ENCODE data around the gene FOXR1.
"Not testable (repeated sequence)": the region's sequence is repeated elsewhere in the genome, so short reads cannot be mapped to it uniquely, and the experiment has no call there.

The FOXR1 gene

DNA sequence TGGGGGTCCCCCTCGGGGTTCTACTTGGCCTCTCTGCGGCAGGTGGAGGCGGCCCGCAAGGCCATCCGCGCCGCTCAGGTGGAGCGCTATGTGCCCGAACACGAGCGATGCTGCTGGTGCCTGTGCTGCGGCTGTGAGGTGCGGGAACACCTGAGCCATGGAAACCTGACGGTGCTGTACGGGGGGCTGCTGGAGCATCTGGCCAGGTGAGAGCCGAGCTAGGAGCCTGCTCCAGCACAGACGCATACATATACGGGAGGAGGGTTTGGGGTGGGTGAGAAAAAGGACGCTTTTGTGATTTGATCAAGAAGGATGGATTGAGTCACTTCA lies 26.8 kb downstream of the FOXR1 start:
- DNase-seq, result no peak

DNA sequence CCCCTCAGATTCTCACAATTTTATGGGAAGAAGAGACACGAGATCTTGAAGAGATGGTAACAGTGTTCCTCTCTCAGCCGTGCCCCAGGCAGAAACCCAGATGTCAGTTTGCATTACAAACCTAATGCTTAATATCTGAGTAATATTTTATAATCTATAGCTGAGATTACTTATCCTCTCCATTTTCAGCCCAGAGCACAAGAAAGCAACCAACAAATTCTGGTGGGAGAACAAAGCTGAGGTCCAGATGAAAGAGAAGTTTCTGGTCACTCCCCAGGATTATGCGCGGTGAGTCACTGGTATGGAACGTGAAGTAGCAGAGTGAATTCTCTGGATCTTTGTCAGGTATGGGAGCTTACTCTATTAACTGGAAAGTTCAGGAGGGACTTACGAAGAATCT lies 27.3 kb downstream of the FOXR1 start:
- DNase-seq, result no peak

DNA sequence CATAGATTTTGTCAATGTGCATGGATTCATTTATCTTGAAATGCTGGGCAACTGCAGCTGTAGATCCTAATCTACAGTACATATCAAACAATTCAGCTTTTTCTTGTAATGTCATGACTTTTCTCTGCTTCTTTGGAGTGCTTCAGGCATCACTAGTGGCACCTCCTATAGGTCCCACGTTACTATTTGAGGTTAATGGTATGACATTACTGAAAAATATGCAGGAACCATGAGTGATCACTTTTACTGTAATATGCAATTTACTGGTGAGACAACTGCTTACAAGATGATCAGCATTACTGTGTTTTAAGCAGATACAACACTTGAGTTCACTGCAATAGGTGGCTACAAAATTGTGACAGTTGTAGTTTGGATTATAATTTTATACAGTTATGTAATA lies 29.3 kb downstream of the FOXR1 start:
- no peak for DNase-seq

DNA sequence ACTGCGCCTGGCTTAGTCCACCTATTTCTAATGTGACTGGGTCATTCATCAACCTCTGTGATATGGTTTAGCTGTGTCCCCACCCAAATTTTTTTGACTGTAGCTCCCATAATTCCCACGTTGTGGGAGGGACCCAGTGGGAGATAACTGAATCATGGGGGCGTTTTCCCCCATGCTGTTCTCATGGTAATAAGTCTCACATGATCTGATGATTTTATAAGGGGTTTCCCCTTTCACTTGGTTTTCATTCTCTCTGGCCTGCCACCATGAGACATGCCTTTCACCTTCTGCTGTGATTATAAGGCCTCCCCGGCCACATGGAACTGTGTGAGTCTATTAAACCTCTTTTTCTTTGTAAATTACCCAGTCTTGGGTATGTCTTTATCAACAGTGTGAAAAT lies 35.1 kb downstream of the FOXR1 start:
- DNase-seq, result no peak

DNA sequence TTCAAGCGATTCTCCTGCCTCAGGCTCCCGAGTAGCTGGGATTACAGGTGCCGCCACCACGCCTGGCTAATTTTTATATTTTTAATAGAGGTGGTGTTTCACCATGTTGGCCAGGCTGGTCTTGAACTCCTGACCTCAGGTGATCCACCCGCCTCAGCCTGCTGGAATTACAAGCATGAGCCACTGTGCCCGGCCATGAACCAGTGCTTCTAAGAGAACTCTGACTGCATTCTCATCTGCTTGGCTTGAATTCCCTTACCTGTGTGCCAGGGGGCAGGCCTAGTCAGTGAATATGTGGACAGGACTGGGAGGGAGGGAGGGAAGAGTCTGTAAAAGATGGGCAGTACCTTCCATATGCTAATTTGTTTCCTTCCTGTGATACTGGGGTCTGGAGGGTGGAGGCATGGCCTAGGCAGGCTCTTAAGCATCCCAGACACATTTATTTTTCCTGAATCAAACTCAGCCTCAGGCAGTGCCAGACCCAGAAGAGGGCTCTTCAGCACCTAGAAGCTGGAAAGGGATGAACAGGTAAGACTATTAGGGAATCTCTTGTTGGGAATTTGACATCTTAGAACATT lies 40.0 kb downstream of the FOXR1 start:
- no peak for DNase-seq

DNA sequence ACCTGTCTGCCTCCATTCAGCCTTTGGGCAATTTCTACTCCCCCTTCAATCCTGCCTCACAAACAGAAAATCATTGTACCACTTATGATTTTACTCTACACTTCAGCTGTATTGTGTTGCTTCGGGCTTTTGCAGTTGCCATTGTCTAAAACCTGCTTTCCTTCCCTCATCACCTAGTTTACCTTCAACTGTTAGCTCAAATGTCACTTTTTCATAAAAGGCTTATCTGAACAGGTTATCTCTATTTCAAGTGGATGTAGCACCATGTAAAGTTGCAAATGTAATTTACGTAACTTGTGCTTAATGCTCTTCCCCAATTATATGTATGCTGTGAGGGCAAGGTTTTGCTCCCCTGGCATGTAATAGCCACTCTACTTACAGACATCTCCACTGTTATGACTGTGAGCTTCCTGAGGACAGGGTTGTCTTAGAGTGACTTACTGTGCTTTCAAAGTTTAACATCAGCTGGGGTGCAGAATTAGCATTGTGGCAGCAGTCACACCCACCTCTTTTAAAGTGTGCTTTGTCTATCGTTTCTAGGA lies 41.1 kb downstream of the FOXR1 start:
- DNase-seq, result no peak

DNA sequence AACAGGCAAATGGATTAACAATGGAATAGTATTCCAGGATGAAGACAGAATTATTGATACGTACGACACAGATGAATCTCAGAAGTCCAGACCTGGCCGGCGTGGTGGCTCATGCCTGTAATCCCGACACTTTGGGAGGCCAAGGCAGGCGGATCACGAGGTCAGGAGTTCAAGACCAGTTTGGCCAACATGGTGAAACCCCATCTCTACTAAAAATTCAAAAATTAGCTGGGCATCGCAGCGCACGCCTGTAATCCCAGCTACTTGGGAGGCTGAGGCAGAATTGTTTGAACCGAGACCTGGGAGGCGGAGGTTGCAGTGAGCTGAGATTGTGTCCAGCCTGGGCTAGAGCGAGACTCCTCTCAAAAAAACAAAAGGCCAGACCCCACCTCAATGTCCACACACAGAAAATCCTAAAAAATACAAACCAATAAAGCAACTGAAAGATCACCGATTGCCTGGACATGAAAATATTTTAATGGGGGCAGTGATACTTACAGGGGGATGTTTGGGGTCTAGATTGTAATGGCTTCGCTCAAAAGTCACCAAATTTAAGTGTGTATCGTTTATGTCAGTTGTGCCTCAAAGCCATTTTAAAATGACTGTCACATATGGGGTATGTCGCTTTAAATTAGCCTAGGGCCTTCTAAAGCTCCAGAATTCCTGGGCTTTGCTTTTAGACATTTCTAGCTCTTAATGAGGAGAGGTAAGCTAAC lies 42.8 kb downstream of the FOXR1 start:
- no peak for DNase-seq

DNA sequence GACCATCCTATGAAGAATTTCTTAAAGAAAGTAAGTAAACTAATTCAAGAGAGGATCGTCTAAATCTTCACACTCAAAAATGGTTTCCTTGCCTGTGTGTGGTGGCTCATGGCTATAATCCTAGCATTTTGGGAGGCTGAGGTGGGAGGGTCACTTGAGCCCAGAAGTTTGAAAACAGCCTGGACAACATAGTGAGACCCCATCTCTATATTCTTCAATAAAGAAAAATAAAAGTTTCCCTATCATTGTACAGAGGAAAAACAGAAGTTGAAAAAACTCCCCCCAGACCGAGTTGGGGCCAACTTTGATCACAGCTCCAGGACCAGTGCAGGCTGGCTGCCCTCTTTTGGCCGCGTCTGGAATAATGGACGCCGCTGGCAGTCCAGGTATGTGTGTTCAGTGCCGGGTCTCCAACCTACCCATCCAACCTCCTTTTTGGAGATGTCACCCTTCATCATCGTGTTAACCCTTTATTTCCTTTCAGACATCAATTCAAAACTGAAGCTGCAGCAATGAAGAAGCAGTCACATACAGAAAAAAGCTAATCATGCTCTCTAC lies 43.6 kb downstream of the FOXR1 start:
- DNase-seq, result no peak

DNA sequence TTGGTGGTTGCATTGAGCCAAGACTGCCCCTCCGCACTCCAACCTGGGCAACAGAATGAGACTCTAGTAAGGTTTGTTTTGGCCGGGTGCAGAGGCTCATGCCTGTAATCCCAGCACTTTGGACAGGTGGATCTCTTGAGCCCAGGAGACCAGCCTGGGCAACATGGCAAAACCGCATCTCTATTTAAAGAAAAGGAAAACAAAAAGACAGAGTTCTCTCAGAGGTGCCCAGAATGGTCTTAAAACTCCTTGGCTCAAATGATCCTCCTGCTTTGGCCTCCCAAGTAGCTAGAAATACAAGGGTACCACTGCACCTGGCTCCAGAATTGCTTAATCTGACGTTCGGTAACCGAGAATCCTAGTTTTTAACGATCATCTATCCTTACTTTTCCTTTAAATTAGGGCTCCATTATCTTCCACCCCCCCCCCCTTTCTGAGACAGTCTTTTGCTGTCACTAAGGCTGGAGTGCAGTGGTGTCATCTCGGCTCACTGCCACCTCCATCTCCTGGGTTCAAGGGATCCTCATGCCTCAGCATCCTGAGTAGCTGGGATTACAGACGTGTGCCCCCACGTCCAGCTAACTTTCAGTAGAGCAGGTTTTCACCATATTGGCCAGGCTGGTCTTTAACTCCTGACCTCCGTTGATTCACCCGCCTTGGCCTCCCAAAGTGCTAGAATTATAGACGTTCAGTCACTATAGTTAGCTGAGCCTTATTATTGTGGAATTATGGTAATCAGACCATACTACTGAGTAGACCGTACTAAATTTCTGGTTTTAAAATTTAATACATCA lies 44.9 kb downstream of the FOXR1 start:
- DNase-seq, result no peak

DNA sequence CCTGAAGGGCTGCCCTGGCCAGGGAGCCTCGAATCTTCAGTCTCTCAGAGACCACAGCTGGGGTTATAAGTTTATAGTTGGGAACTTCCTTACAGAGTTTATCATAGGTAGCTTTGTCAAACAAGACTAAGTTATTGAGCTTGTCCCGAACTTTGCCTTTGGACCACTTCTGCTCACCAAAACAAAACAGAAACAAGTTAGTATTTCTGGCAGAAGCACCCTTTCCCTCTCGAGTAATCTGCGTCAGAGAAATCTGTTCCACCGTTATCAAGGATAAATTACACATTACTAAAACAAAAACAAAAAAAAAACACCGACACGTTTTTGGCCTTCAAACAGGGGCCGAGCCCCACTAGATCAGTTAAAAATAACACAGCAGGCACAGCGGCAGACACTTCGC lies 45.8 kb downstream of the FOXR1 start:
- not testable (repeated sequence) for DNase-seq

DNA sequence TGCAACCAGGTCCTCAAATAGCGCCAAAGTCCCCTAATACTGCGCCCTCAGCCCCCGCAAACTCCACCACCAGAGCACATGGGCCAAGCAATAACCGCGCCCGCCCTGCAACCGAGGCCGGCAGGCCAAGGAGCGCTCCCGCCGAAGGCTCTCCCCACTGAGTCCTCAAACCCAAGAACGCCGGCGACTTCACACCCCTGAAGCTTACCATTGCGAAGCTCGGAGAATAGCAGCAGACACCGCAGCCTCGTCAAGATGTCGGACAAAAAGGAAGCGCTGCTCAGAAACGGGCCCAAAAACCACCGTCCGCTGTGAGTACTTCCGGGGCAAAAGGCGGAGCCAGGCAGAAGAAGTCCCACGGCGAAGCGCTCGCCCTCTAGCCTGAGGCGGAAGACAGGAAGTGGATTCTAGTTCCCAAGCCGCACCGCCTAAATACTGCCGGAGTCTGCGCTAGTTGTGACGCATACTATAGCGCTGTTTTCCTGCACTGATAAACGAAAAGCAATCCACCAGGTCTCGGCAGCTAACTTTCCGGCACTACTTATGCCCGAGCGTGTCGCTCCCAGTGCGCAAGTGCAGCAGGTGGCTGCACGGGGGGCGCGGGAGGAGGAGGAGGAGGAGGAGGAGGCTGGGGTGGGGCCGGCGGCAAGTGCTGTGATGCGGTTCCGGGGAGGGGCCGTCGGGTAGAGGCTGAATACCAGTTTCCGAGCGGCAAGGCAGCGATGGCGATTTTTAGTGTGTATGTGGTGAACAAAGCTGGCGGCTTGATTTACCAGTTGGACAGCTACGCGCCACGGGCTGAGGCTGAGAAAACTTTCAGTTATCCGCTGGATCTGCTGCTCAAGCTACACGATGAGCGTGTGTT lies 46.7 kb downstream of the FOXR1 start, which contains the start of the genes RPS25 and TRAPPC4:
Gene RPS25, minus strand, starts transcription at position 270 of the 865 bp plus-strand sequence. Its CDS starts 59 bp downstream, at position 211.
Gene TRAPPC4, plus strand, starts transcription at position 693 of the 865 bp plus-strand sequence. Its CDS starts 30 bp downstream, at position 723.
- peak; percentile 53 for DNase-seq

DNA sequence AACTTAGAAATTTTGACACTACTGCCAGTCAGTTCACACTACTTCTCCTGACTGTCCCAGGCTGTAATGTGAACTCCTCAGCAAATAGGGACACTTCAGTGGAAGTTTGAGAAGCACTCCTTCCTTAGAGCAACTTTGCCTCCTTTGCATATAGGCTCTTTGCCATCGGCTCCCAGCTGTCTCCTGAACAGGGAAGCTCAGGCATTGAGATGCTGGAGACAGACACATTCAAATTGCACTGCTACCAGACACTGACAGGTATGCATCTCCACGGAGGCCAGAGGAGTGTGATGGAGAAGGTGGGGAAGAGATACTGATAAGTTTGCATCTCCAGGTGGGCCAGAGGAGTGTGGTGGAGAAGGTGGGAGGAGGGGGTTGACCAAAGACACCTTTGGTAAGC lies 48.4 kb downstream of the FOXR1 start:
- DNase-seq, result no peak

DNA sequence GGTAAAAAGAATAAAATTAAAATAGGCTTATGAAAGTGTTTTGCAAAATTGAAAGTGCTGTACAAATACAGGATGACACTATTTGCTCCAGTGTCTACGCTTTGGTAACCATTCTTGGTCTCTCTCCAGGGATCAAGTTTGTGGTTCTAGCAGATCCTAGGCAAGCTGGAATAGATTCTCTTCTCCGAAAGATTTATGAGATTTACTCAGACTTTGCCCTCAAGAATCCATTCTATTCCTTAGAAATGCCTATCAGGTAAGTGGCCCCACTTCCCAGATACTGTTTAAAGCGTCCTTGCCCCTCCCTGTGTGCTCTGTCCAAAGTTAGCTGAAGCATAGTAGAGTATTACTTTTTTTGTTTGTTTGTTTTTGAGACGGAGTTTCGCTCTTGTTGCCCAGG lies 50.1 kb downstream of the FOXR1 start:
- no peak for DNase-seq

DNA sequence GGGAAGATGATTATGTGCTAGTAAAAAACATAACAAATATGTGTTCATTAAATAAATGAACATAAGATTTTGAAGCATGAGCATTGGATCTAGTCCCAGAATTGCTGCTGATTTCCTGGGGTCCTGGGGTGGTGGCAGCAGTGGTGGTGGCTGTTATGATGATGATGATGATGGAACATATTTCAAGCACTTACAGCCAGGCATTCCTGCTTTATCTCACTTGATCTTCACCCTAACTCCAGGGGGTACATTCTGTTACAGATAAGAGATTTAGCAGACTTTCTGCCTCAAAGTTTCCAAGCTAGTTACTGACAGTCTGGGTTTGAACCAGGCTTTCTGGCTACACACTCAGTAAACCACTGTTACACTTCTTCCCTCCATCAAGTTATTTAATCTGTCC lies 52.2 kb downstream of the FOXR1 start:
- no peak for DNase-seq

DNA sequence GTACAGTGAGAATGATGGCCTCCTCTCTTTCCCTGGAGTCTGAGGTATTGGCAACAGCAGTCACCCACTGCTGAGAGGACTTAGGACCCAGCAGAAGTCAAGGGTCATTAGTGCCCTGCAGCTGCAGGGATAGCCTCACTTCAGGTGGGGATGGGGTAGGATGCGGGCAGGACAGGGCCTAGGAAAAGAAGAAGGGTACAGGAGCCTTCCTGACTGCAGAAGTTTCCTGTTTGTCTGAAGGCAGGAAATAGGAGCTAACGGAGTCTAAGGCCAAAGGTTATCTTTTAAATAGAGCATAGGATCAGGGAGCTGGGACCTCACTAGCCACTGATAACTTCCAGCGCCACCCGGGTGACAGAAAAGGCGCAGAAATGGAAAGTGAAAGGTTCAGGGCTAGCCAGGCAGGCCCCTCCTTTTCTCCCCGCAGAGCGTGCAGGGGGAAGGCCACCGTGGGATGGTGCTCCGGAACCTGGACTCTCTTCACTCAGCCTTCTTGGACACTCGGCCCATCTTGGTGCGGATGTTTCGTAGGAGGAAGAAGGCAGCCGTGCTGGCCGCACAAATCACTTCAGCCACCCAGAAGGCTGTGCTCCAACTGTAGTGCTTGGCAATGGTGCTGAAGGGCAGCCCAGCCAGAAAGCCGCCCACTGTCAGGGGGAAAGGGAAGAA lies 53.0 kb downstream of the FOXR1 start:
- no peak for DNase-seq

DNA sequence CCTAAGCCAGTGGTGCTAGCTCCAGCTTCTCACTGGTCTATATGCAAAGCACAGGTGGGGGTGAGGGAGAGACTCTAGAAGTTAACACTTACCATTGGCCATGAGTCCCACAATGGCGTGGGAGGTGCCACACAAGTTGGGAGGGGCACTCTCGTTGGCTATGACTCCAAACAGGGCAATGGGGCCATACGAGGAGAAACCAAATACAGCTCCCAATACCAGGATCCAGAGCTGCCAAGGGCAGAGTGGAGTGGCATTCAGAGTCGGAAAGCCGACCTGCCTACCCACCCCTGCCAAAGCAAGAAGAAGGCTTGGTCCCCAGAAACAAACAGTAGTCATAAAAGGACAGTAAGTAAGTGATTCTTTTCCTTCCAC lies 53.5 kb downstream of the FOXR1 start:
- DNase-seq, result no peak

DNA sequence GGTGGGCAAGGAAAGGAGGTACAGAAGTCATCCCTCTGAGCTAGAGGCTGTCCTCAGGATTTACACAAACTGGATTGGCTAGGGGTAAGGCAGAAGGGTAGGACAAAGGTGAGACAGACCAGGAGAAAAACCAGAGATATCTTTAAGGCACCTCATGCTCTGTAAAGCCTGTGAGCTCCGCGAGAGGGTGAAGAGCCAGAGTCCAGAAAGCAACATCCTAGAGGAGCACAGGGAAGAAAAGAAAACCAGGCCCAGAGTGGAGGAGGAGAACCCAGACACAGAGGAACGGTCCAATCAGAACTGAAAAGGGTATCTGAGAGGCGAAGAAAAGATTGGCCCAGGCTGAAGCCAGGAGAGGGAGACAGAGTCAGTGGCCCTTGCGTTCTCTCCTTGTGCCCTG lies 54.0 kb downstream of the FOXR1 start:
- no peak for DNase-seq

DNA sequence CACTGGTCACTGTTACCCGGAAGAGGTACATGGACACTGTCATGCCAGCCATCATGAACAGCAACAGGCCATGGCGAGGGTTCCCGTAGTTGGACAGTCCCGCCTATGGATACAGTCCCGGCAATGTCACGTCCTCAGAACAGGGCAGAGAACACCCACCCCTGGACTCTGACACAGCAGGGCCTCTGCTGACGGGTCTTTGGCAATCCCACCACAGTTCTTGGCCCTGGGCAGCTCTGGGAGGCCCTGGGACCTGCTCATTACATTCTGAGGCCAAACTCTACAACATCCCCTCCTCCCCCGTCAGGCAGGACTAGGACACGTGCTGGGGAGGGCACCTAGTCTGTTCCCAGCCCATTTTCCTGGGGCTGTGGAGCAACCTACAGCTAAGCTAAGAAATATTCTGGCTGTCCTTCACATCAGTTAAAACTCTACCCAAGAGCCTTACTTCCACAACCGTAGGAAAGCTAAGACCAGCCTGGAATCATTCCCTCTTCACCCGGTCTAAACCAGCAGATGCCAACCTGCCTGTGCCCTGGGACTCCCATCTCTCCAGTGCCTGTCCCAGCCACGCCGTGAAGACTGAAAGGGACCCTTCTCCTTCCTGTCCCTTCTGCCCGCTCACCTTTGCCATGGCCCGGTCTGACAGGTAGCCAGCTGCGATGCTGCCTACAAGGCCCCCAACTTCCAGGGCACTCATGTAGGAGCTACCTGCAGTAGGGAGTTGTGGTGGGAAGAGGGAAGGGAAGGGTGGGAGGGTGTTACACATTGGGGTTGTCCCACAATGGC lies 54.6 kb downstream of the FOXR1 start:
- no peak for DNase-seq

DNA sequence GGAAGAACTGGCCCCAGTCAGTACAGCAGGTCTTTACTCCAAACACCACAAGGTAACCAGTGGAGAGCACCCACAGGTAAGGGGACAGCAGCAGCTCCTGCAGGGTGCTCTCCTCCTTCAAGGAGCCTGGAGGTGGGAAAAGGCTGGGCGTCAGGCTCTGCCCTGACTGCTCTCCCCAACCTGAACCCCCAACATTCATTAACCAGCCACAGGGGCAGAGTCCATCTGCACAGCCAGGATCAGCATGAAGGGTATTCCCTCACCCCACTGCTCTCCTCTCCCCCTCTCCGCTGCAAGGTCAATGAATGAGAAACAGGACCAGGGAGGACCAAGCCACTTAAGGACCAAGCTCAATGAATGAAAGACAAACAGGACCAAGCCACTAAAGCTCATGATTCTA lies 55.4 kb downstream of the FOXR1 start:
- DNase-seq, result no peak

DNA sequence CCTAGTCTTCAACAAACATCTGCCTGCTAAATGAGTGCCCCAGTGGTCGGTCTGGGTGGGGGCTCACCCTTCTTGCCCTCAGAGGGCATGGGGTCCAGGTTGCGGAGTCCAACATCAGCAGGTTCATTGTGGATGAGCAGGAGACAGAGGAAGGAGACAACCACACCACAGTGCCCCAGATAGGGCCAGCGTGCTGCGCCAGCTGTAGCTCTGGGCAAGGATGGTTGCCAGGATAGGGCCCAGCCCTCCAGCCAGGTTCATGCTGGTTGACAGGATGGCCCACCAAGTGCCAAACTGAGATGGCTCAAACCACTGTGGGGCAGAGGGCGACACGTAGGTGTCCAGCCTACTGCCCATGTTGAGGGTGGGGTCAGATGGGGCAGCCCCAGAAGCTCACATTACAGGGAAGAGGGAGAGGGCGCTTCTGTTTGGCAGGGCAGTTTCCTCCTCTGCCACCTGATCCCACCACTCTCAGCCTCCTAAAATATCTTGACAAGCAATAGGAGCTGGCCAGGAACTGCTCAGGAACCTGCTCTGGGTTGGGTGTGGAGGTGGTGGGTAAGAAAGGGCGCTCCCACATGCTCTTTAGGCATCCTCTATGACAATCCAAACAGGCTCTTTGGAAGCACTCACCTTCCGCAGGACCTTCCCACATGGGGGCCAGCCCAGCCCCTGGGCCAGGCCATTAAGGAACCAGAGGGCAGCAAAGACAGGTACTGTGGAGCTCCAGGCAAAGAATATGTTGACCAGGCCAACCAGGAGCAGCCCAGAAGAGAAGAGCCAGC lies 56.2 kb downstream of the FOXR1 start:
- DNase-seq, result no peak
